VCaP (cell line): ENCODE measurements around the gene MFSD1.

ENCODE experiments used
- H3K27ac ChIP-seq: fragments of 450-650 bp; 2 replicates; pipeline ENCODE4 v1.5.1; 2017
- TF ChIP-seq, protein P1 (sequence below): fragments of 450-650 bp; conservative IDR thresholded peaks from 2 replicates; pipeline ENCODE4 v1.5.1; 2017; ENCODE audit warnings: mild to moderate bottlenecking, moderate library complexity

Gene MFSD1, protein sequence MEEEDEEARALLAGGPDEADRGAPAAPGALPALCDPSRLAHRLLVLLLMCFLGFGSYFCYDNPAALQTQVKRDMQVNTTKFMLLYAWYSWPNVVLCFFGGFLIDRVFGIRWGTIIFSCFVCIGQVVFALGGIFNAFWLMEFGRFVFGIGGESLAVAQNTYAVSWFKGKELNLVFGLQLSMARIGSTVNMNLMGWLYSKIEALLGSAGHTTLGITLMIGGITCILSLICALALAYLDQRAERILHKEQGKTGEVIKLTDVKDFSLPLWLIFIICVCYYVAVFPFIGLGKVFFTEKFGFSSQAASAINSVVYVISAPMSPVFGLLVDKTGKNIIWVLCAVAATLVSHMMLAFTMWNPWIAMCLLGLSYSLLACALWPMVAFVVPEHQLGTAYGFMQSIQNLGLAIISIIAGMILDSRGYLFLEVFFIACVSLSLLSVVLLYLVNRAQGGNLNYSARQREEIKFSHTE

GRCh38 chr3:158801696-158802408, at the start of gene MFSD1:
Gene MFSD1 (plus strand): TSS chr3:158802054. CDS start chr3:158802153, 99 bp downstream.
- peak within 1 kb of the TSS; percentile 72 for H3K27ac ChIP-seq

GRCh38 chr3:158753854-158754253, 48.0 kb upstream of the MFSD1 start:
- TF ChIP-seq, protein P1, sequence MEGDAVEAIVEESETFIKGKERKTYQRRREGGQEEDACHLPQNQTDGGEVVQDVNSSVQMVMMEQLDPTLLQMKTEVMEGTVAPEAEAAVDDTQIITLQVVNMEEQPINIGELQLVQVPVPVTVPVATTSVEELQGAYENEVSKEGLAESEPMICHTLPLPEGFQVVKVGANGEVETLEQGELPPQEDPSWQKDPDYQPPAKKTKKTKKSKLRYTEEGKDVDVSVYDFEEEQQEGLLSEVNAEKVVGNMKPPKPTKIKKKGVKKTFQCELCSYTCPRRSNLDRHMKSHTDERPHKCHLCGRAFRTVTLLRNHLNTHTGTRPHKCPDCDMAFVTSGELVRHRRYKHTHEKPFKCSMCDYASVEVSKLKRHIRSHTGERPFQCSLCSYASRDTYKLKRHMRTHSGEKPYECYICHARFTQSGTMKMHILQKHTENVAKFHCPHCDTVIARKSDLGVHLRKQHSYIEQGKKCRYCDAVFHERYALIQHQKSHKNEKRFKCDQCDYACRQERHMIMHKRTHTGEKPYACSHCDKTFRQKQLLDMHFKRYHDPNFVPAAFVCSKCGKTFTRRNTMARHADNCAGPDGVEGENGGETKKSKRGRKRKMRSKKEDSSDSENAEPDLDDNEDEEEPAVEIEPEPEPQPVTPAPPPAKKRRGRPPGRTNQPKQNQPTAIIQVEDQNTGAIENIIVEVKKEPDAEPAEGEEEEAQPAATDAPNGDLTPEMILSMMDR: no peak
- no peak overlapping the region for H3K27ac ChIP-seq

More at GRCh38 chr3:158801696-158802408, at the start of gene MFSD1:
- TF ChIP-seq, protein P1: no peak

DNA sequence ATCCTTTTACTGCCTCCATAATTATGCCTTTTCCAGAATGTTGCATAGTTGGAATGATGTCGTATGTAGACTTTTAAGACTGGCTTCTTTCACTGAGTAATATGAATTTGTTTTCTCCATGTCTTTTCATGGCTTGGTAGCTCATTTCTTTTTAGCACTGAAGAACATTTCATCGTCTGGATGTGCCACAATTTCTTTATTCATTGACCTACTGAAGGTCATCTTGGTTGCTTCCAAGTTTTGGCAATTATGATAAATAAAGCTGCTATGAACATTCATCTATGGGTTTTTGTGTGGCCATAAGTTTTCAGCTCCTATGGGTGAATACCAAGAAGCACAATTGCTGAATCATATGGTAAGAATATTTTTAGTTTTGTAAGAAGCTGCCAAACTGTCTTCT, 46.4 kb upstream of the MFSD1 start:
- H3K27ac ChIP-seq: no peak overlapping the region
- TF ChIP-seq, protein P1: no peak

- TF ChIP-seq, protein P1: no peak
- H3K27ac ChIP-seq: no peak overlapping the region
These were observed 40.5 kb upstream of the MFSD1 start for GRCh38 chr3:158761350-158761749.

DNA sequence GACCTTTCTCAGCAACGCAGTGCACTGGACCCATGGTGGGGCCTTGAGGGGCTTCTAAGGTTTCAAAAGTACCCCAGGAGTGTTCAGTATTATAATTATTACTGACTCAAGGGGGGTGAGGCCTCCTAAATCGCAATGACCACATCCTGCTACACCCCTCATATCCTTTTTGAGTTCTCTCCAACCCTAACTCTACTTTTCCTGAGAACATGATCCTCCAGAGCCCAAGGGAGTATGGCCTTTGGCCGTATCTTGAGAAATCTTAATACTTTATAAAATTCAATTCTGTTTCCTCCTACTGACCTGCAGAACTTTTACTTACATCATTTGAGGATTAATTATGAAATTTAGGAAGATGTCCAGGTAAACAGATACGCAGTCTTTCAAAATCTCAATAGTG, 39.2 kb upstream of the MFSD1 start:
- TF ChIP-seq, protein P1: no peak
- H3K27ac ChIP-seq: peak overlapping the region; percentile 54

DNA sequence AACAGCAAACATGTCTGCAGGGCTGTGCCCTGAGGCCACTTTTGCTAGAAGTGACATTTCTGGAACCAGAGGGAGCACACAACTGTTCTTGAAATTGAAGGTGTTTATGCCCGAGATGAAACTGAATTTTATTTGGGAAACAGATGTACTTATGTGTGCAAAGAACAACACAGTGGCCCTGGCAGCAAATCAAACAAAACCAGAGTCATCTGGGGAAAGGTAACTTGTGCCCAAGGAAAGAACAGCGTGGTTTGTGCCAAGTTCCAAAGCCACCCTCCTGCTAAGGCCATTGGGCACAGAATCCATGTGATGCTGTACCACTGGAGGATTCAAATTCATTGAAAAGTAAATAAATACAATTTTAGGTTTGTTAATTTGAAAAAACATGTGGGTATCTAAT, 38.4 kb upstream of the MFSD1 start:
- peak overlapping the region; percentile 54 for H3K27ac ChIP-seq
- TF ChIP-seq, protein P1: no peak

GRCh38 chr3:158765518-158766205, 36.2 kb upstream of the MFSD1 start:
- TF ChIP-seq, protein P1: no peak
- H3K27ac ChIP-seq: no peak overlapping the region
